Fibroblast of skin of abdomen (primary cell): Measurements from ENCODE around the gene TBX21. TPM values are rescaled to one million over a fixed set of nuclear protein-coding genes. Genes with fewer than 3 reads are reported as not detected.

Experiments used
- DNase-seq: peaks from one replicate; pipeline ENCODE4 v3.0.0-alpha.2; 2013
- polyA plus RNA-seq, 2 experiments: library from polyadenylated mRNA; unstranded; fragments of 120-200 nt; gene quantifications; one replicate each; pipeline ENCODE4 v1.2.1, GENCODE V29; 2013; ENCODE audit not compliant: insufficient read length in 2 of 2

TBX21 gene
- polyA plus RNA-seq (2013, experiment 1 of 2; ENCODE audit: insufficient read length), result not detected
- not detected for polyA plus RNA-seq (2013, experiment 2 of 2; ENCODE audit: insufficient read length)

GRCh38 chr17:47733047-47733673, at the start of gene TBX21:
Gene TBX21 (plus strand): TSS chr17:47733236. CDS start chr17:47733455, 219 bp downstream.
- peak; percentile 6 for DNase-seq

GRCh38 chr17:47684025-47684424, 49.0 kb upstream of the TBX21 start:
- no peak for DNase-seq

GRCh38 chr17:47684535-47685193, 48.4 kb upstream of the TBX21 start:
- DNase-seq, result no peak

- peak; percentile 20 for DNase-seq
Observed at GRCh38 chr17:47685556-47686275, 47.3 kb upstream of the TBX21 start.

DNA sequence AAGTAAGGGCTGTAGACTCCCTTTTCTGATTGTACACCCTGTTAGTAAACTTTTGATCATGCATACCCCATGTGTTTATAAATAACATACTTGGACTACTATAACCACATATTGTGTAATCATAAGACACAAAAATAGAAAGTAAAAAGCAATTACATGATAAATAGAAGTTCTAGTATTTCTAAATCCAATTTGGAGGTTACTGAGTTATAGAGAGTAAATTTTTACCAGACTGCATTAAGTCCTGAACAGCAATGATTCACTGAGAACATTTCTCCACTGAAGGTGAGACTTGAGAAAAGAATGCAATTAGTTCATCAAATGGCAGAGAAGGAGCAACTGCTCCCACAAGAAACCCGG, 46.8 kb upstream of the TBX21 start:
- peak; percentile 43 for DNase-seq

DNA sequence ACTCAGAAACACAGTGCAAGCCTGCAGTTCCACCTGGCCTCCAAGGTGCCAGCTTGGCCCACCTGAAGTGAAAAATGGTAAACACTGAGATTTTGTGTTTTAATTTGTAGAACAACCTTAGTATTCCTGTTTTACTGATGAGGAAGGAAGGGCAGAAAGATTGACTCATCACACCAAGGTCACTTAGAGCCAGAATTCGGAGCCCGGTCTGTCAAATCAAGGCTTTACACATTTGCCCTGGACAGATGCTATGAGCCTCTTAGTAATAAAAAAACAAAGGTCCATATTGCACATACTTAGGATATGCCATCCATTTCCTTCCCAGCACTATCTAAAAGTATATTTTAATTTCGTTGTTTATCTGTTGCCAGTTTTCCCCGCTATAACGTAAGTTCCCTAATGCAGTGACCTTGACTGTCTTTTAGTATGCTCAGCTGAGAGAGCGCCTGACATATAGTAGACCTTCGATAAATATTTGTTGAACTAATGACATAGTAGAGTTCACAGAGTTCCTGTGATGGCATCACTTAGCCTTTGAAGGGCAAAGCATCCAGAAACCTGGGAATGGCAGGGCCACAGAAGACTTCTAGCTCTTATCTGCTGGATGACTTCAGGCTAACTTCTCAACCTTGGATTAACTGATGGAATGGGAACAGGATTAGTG, 46.2 kb upstream of the TBX21 start:
- DNase-seq, result no peak

DNA sequence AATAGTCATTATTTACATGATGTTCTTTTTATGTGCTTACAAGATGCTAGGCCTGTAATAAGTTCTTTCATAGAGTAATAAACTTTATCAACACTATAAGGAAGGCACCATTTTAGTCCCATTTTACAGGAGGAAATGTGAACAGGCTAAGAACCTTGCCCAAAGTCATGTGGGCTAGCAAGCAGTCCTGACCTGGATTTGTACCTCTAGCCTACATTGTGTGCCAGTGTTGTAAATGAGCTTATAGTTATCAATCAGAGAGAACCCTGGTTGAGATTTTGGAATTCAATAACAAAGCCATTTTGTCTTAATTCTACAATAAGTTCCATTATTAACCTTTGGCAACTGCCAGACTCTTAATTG, 45.7 kb upstream of the TBX21 start:
- no peak for DNase-seq

DNA sequence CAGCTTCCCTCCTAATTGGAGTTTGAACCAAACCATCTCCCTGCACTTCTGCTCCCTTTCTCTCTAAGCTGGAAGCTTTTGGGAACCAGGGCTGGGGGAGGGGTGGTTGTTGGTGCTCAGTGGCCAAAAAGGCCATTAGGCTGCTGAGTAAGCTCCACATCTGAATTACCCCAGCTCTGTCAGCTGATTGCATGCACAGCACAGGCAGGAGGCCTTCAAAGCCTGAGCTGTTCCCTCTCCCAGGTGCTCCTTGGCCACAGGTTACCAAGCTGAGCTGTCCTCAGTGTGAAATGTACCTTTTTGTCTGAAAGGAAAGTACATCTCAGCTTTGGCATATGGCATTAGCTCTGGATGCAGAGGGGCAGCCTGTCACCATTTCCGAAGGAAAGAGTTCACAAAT, 45.3 kb upstream of the TBX21 start:
- DNase-seq, result peak; percentile 27

GRCh38 chr17:47690121-47690520, 42.9 kb upstream of the TBX21 start:
- no peak for DNase-seq

GRCh38 chr17:47692137-47692894, 40.7 kb upstream of the TBX21 start:
- DNase-seq, result no peak

GRCh38 chr17:47692895-47693730, 39.9 kb upstream of the TBX21 start:
- DNase-seq, result no peak

GRCh38 chr17:47693731-47694580, 39.1 kb upstream of the TBX21 start, which contains the start of gene TBKBP1:
Gene TBKBP1 (plus strand): TSS chr17:47694161. CDS start chr17:47696113, 1,952 bp downstream.
- peak; percentile 74 for DNase-seq

DNA sequence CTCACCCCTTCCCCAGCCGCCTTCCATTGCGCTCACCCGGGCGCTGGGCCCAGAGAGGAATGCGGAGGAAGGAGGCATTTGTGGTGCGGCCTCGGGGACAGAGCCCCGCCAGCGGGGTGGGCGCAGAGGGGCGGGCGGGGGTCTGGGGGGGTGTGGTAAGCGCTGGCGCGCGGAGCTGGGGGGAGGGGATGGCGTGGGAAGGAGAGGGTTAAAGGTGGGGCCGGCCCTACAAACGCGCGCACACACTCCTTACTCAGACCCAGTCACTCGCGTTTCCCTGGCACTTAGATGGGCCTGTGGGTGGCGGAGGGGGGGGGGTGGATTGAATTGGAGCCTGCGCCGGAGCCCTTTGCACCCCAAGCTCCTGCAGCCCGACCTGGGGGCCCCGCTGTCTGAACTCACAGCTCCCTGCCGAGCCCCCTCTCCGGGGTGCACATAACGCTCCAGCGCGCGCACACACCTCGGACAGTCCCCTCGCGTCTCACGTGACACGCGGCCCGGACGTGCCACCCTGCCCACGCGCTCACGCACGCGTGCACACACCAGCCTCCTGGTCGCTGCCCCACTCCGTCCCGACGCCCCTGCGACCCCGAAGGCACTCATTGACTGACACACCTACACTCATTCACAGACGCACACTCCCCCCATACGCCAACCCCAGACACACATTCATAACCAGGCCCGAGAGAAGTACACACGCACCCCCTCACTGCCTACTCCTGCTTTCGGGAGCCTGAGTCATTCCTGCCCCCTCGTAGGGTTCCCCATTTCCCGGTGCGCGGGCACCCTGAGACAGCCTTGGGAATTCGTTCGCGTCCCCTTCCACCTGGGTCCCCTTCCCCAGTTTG, 38.2 kb upstream of the TBX21 start:
- DNase-seq, result peak; percentile 49

GRCh38 chr17:47695429-47696376, 37.3 kb upstream of the TBX21 start:
- peak; percentile 40 for DNase-seq

- no peak for DNase-seq
Observed at GRCh38 chr17:47696717-47697642, 36.1 kb upstream of the TBX21 start.

DNA sequence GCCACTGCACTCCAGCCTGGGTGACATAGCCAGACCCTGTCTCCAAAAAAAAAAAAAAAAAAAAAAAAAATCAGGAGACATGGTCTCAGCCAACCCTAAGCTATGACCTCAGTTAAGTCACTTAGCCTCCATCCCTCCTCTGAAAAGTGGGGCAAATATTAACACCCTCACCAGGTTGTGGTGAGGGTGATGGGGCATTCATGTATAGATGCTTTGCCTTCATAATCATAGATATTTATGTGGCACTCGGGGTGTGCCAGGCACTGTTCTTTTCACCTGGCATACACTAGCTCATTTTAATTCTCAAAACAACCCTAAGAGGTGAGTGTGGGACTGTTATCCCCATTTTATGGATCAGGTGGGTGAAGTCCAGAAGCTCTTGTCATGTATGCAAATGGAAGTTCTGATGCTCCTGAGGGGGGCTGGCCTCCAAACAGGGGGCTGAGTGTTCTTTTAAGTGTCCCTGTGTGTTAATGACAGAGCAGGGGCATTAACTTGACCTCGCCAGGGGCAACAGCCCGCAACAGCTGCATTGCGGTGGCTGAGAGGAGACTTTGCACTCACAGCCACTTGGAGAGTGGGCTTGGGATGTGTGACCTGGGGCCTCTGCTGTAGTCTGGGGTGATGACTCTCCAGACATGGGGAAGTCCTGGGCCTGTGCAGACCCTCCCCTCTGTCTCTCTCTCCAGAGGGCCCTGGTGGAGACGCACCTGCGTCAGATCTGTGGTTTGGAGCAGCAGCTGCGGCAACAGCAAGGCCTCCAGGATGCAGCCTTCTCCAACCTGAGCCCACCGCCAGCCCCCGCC, 34.9 kb upstream of the TBX21 start:
- no peak for DNase-seq
